Gastroesophageal sphincter (tissue), 4 donors: ENCODE data around the gene CTRB2. TPM values are rescaled to one million over a fixed set of nuclear protein-coding genes. Genes with fewer than 3 reads are reported as not detected.
"Not testable (repeated sequence)": the region's sequence is repeated elsewhere in the genome, so short reads cannot be mapped to it uniquely, and the experiment has no call there.

Source experiments
- ATAC-seq: fragments of 150-250 bp; one replicate; pipeline ENCODE4 v1.9.1; 2016; ENCODE audit warnings: mild to moderate bottlenecking, moderate library complexity
- H3K27ac ChIP-seq, 4 donors: fragments of 200-600 bp; sonication (generic) in 3 of 4; 1 replicate in 3 of 4; 2 replicates in 1 of 4; pipeline ENCODE4 v1.5.1; 2016 to 2019
- H3K27me3 ChIP-seq: fragments of 200-600 bp; sonication (generic); one replicate; pipeline ENCODE4 v1.5.1; 2019
- H3K36me3 ChIP-seq, 2 donors: fragments of 200-600 bp; sonication (generic); one replicate each; pipeline ENCODE4 v1.5.1; 2019; ENCODE audit warnings: control low read depth in 1 of 2
- H3K4me1 ChIP-seq, 3 donors: fragments of 200-600 bp; sonication (generic); 1 replicate in 2 of 3; 2 replicates in 1 of 3; pipeline ENCODE4 v1.5.1; 2016 to 2019; ENCODE audit warnings: control low read depth in 2 of 3
- H3K4me3 ChIP-seq, 2 donors: fragments of 200-600 bp; sonication (generic); one replicate each; pipeline ENCODE4 v1.5.1; 2019; ENCODE audit warnings: mild to moderate bottlenecking in 1 of 2, moderate library complexity in 1 of 2
- H3K9me3 ChIP-seq, 3 donors: fragments of 200-600 bp; sonication (generic); one replicate each; pipeline ENCODE4 v1.5.1; 2017 to 2019; ENCODE audit warnings: control low read depth in 2 of 3
- CTCF ChIP-seq, 4 experiments: fragments of 200-600 bp in 2 of 4; fragments of 450-650 bp in 2 of 4; sonication (generic) in 1 of 4; IDR thresholded peaks; one replicate each; pipeline ENCODE4 v1.5.1; 2017 to 2019; ENCODE audit warnings: antibody characterized with exemption in 4 of 4, mild to moderate bottlenecking in 2 of 4, moderate library complexity in 2 of 4
- EP300 ChIP-seq: sonication (generic); formaldehyde crosslinking; IDR thresholded peaks from one replicate; pipeline ENCODE4 v1.6.1; 2017; ENCODE audit warnings: antibody characterized with exemption, mild to moderate bottlenecking
- POLR2A ChIP-seq, 2 donors: fragments of 450-650 bp; IDR thresholded peaks; one replicate each; pipeline ENCODE4 v1.6.1; 2017; ENCODE audit warnings: antibody characterized with exemption in 2 of 2, mild to moderate bottlenecking in 2 of 2, moderate library complexity in 1 of 2
- POLR2AphosphoS5 ChIP-seq: sonication (generic); formaldehyde crosslinking; IDR thresholded peaks from one replicate; pipeline ENCODE4 v1.6.1; 2017; ENCODE audit warnings: antibody characterized with exemption
- WGBS, 2 donors: methylation state at CpG; one replicate each; pipeline ENCODE4 v1.1.5; 2018; ENCODE audit warnings: low coverage in 1 of 2; 5-methylcytosine and 5-hydroxymethylcytosine counted together
- total RNA-seq, 4 donors: library from RNA; depleted of rRNA; stranded (reverse); fragments of >200 nt; gene quantifications; one replicate each; pipeline ENCODE4 v1.1.0, GENCODE V29; 2016

CTRB2 gene
- total RNA-seq, 4 donors from 2014 or later = not detected

GRCh38 chr16:75216576-75216975, 9.6 kb upstream of the CTRB2 start:
- no peaks in the 10 kb centered on the region for H3K36me3 ChIP-seq
- H3K27me3 ChIP-seq = no peaks in the 10 kb centered on the region
- H3K4me1 ChIP-seq = no peaks in the 10 kb centered on the region
- H3K4me3 ChIP-seq = no peak overlapping the region
- TF ChIP-seq POLR2A (IDR thresholded peaks at IDR 0.05) (no peak), CTCF (IDR thresholded peaks at IDR 0.05) (no peak), POLR2AphosphoS5 (no peak), EP300 (no peak)
- 85% methylated on average over 6 of the region's 7 CpGs; no CpG with 5 or more reads in 1 of the 2 donors for WGBS, 2 donors
- no peak overlapping the region for H3K27ac ChIP-seq
- no peaks in the 10 kb centered on the region for H3K9me3 ChIP-seq
- no peak for ATAC-seq

GRCh38 chr16:75216127-75216526, 9.2 kb upstream of the CTRB2 start:
- WGBS, 2 donors = 83 to 100% methylated on average over 1 to 2 of the region's 2 CpGs
- TF ChIP-seq POLR2AphosphoS5 (no peak), CTCF (IDR thresholded peaks at IDR 0.05) (no peak), POLR2A (IDR thresholded peaks at IDR 0.05) (no peak), EP300 (no peak)
- H3K27ac ChIP-seq = no peak overlapping the region
- H3K4me1 ChIP-seq = no peaks in the 10 kb centered on the region
- ATAC-seq = no peak
- no peak overlapping the region for H3K4me3 ChIP-seq
- H3K9me3 ChIP-seq = no peaks in the 10 kb centered on the region
- H3K36me3 ChIP-seq = no peaks in the 10 kb centered on the region
- no peaks in the 10 kb centered on the region for H3K27me3 ChIP-seq

- ATAC-seq, H3K9me3 ChIP-seq, H3K27ac ChIP-seq, H3K4me1 ChIP-seq, H3K27me3 ChIP-seq, H3K36me3 ChIP-seq, H3K4me3 ChIP-seq: not testable (repeated sequence)
- WGBS, 2 donors = 77 to 79% methylated on average over 8 to 10 of the region's 10 CpGs
Observed at GRCh38 chr16:75211286-75211685, 4.3 kb upstream of the CTRB2 start.

GRCh38 chr16:75209944-75210343, 3.0 kb upstream of the CTRB2 start:
- Histone ChIP-seq H3K27ac (no peak overlapping the region), H3K9me3 (no peaks in the 10 kb centered on the region), H3K27me3 (peaks cover 12% of the 10 kb centered on the region), H3K4me1 (no peaks in the 10 kb centered on the region), H3K4me3 (no peak overlapping the region), H3K36me3 (no peaks in the 10 kb centered on the region)
- TF ChIP-seq CTCF (IDR thresholded peaks at IDR 0.05) (no peak), POLR2A (IDR thresholded peaks at IDR 0.05) (no peak)
- no peak for ATAC-seq
- 61 to 77% methylated on average over 2 to 4 of the region's 5 CpGs for WGBS, 2 donors

GRCh38 chr16:75209514-75209913, 2.6 kb upstream of the CTRB2 start:
- H3K4me1 ChIP-seq, H3K4me3 ChIP-seq, H3K36me3 ChIP-seq, H3K9me3 ChIP-seq, H3K27ac ChIP-seq, ATAC-seq: not testable (repeated sequence)
- 84 to 90% methylated on average over 3 to 7 of the region's 7 CpGs for WGBS, 2 donors
- peaks cover 12% of the 10 kb centered on the region for H3K27me3 ChIP-seq

GRCh38 chr16:75208861-75209505, 2.0 kb upstream of the CTRB2 start:
- Histone ChIP-seq H3K4me3 (no peak overlapping the region), H3K4me1 (no peaks in the 10 kb centered on the region), H3K9me3 (no peaks in the 10 kb centered on the region), H3K27ac (no peak overlapping the region), H3K27me3 (peaks cover 12% of the 10 kb centered on the region), H3K36me3 (no peaks in the 10 kb centered on the region)
- WGBS, 2 donors = 71 to 85% methylated on average over 4 to 7 of the region's 27 CpGs
- ATAC-seq = no peak
- TF ChIP-seq EP300 = no peak
- no peak for TF ChIP-seq POLR2A (IDR thresholded peaks at IDR 0.05)
- no peak for TF ChIP-seq CTCF (IDR thresholded peaks at IDR 0.05)
- TF ChIP-seq POLR2AphosphoS5 = no peak
